SK-N-SH (cell line): Measurements from ENCODE around the gene DGKZ. TPM values are rescaled to one million over a fixed set of nuclear protein-coding genes. Genes with fewer than 3 reads are reported as not detected.

Source experiments
- CTCF ChIA-PET: fragments of 300-600, 350-600 bp; formaldehyde crosslinking; extraction: SDS; loops from one replicate; lab custom pipeline; 2021; lab: Yijun Ruan, JAX
- POLR2A ChIA-PET: fragments of 350-600 bp; sonication (Branson Sonifier 250); formaldehyde crosslinking; extraction: SDS; loops from one replicate; lab custom pipeline; 2020; ENCODE audit warnings: antibody characterized with exemption, inconsistent platforms; lab: Yijun Ruan, JAX
- DNase-seq: peaks from one replicate; pipeline ENCODE4 v3.0.0; 2012
- H2AFZ ChIP-seq: fragments of 200-600 bp; sonication (generic); 2 replicates; pipeline ENCODE4 v1.8.1; 2016; ENCODE audit warnings: antibody characterized with exemption, mild to moderate bottlenecking, low read depth
- H3F3A ChIP-seq: fragments of 200-600 bp; sonication (generic); replicated peaks from 2 replicates; pipeline ENCODE3; 2016; ENCODE audit warnings: antibody characterized with exemption, mild to moderate bottlenecking; ENCODE audit not compliant: insufficient read depth
- H3K27ac ChIP-seq, 2 experiments: fragments of 200-500 bp in 1 of 2; fragments of 200-600 bp in 1 of 2; sonication (Bioruptor generic) in 1 of 2; sonication (generic), shearing (Covaris generic) in 1 of 2; 2 replicates each; pipeline versions ENCODE4 v1.5.1 to v1.6.1; 2014 to 2016; ENCODE audit warnings: low read depth in 2 of 2, inconsistent platforms in 1 of 2, low read length in 1 of 2, mild to moderate bottlenecking in 1 of 2, mixed read lengths in 1 of 2
- H3K27me3 ChIP-seq: fragments of 200-600 bp; sonication (generic), shearing (Covaris generic); 2 replicates; pipeline ENCODE4 v1.6.1; 2016; ENCODE audit warnings: mixed run types; ENCODE audit not compliant: insufficient read depth
- H3K36me3 ChIP-seq, 2 experiments: fragments of 200-500 bp in 1 of 2; fragments of 200-600 bp in 1 of 2; sonication (Bioruptor generic) in 1 of 2; sonication (generic) in 1 of 2; replicated peaks in 1 of 2; 2 replicates each; pipeline versions ENCODE3 to v1.5.1; 2014 to 2016; ENCODE audit warnings: low read length in 1 of 2, mild to moderate bottlenecking in 1 of 2; ENCODE audit not compliant: insufficient read depth in 2 of 2, control insufficient read depth in 1 of 2
- H3K4me1 ChIP-seq, 2 experiments: fragments of 200-500 bp in 1 of 2; fragments of 200-600 bp in 1 of 2; sonication (Bioruptor generic) in 1 of 2; sonication (generic), shearing (Covaris generic) in 1 of 2; 2 replicates each; pipeline versions ENCODE4 v1.5.1 to v1.6.1; 2014 to 2016; ENCODE audit warnings: low read depth in 1 of 2, low read length in 1 of 2, mixed run types in 1 of 2; ENCODE audit not compliant: insufficient read depth in 2 of 2, control insufficient read depth in 1 of 2
- H3K4me2 ChIP-seq: fragments of 200-600 bp; sonication (generic), shearing (Covaris generic); 2 replicates; pipeline ENCODE4 v1.6.1; 2017; ENCODE audit warnings: mixed run types
- H3K4me3 ChIP-seq, 2 experiments: fragments of 200-500 bp in 1 of 2; fragments of 200-600 bp in 1 of 2; sonication (Bioruptor generic) in 1 of 2; sonication (generic), shearing (Covaris generic) in 1 of 2; 2 replicates each; pipeline versions ENCODE4 v1.5.1 to v1.8.1; 2014 to 2016; ENCODE audit warnings: low read depth in 2 of 2, inconsistent platforms in 1 of 2, low read length in 1 of 2, mild to moderate bottlenecking in 1 of 2, mixed read lengths in 1 of 2, moderate library complexity in 1 of 2
- H3K79me2 ChIP-seq: fragments of 200-600 bp; sonication (generic); 2 replicates; pipeline ENCODE4 v1.8.1; 2017; ENCODE audit warnings: mild to moderate bottlenecking; ENCODE audit not compliant: insufficient read depth
- H3K9ac ChIP-seq: fragments of 200-600 bp; sonication (generic); 2 replicates; pipeline ENCODE4 v1.6.1; 2017; ENCODE audit warnings: mixed run types
- H3K9me2 ChIP-seq: fragments of 200-600 bp; sonication (generic); 2 replicates; pipeline ENCODE4 v1.6.1; 2017; ENCODE audit warnings: mixed run types
- H3K9me3 ChIP-seq: fragments of 200-600 bp; sonication (generic); 2 replicates; pipeline ENCODE4 v1.6.1; 2017; ENCODE audit warnings: mixed run types, mild to moderate bottlenecking, moderate library complexity
- H4K20me1 ChIP-seq: fragments of 200-600 bp; sonication (generic); 2 replicates; pipeline ENCODE4 v1.6.1; 2017; ENCODE audit warnings: mild to moderate bottlenecking, mixed run types; ENCODE audit not compliant: insufficient read depth
- ELF1 ChIP-seq: IDR thresholded peaks from 2 replicates; pipeline ENCODE4 v1.4.0; 2012
- EZH2phosphoT487 ChIP-seq: fragments of 200-600 bp; sonication (generic); IDR thresholded peaks from 2 replicates; pipeline ENCODE4 v1.6.1; 2017; ENCODE audit warnings: low read depth, mixed run types, mild to moderate bottlenecking, antibody characterized with exemption, moderate library complexity, borderline replicate concordance
- FOXJ3 ChIP-seq: sonication (generic); formaldehyde crosslinking; IDR thresholded peaks from 2 replicates; pipeline ENCODE4 v1.5.1; 2020; ENCODE audit warnings: mild to moderate bottlenecking, missing genetic modification reagents
- FOXM1 ChIP-seq: IDR thresholded peaks from 2 replicates; pipeline ENCODE4 v1.4.0; 2012; ENCODE audit warnings: low read depth, mild to moderate bottlenecking
- JUND ChIP-seq: IDR thresholded peaks from 2 replicates; pipeline ENCODE4 v1.4.0; 2012
- MXI1 ChIP-seq: IDR thresholded peaks from 2 replicates; pipeline ENCODE4 v1.6.1; 2012; ENCODE audit warnings: mild to moderate bottlenecking, low read depth, low read length, improper control_type of control experiment
- NRF1 ChIP-seq: IDR thresholded peaks from 2 replicates; pipeline ENCODE4 v1.6.1; 2012; ENCODE audit warnings: low read depth, mild to moderate bottlenecking, low read length
- RAD21 ChIP-seq: IDR thresholded peaks from 2 replicates; pipeline ENCODE4 v1.6.1; 2012; ENCODE audit warnings: mild to moderate bottlenecking, low read length
- TEAD4 ChIP-seq: IDR thresholded peaks from 2 replicates; pipeline ENCODE4 v1.4.0; 2012; ENCODE audit warnings: mild to moderate bottlenecking, borderline replicate concordance; ENCODE audit not compliant: insufficient read depth
- YY1 ChIP-seq: IDR thresholded peaks from 2 replicates; pipeline ENCODE4 v1.4.0; 2012; ENCODE audit warnings: low read depth, mild to moderate bottlenecking
- WGBS: methylation state at CpG from one replicate; pipeline ENCODE4 v1.1.6; 2017; ENCODE audit warnings: low lambda C conversion rate; 5-methylcytosine and 5-hydroxymethylcytosine counted together
- polyA plus RNA-seq, 3 experiments: library from polyadenylated mRNA; depleted of rRNA; stranded (reverse); fragments of >200 nt; gene quantifications; 2 replicates each; pipeline ENCODE4 v1.2.3, GENCODE V29; 2012
- TF ChIP-seq, protein P1 (sequence below): fragments of 200-600 bp; sonication (generic); IDR thresholded peaks from 2 replicates; pipeline ENCODE4 v1.6.1; 2017; ENCODE audit warnings: antibody characterized with exemption, mild to moderate bottlenecking, moderate library complexity
- TF ChIP-seq, protein P2 (sequence below): IDR thresholded peaks from 2 replicates; pipeline ENCODE4 v1.4.0; 2012; ENCODE audit warnings: low read depth
- TF ChIP-seq, protein P3 (sequence below): IDR thresholded peaks from 2 replicates; pipeline ENCODE4 v1.4.0; 2012; ENCODE audit warnings: low read depth, borderline replicate concordance
- TF ChIP-seq, protein P4 (sequence below): IDR thresholded peaks from 2 replicates; pipeline ENCODE4 v1.4.0; 2012; ENCODE audit warnings: low read depth, borderline replicate concordance

DGKZ gene
- polyA plus RNA-seq, 1 of the 3 experiments (the other 2 are of a cell fraction): 33.2 TPM

DNA sequence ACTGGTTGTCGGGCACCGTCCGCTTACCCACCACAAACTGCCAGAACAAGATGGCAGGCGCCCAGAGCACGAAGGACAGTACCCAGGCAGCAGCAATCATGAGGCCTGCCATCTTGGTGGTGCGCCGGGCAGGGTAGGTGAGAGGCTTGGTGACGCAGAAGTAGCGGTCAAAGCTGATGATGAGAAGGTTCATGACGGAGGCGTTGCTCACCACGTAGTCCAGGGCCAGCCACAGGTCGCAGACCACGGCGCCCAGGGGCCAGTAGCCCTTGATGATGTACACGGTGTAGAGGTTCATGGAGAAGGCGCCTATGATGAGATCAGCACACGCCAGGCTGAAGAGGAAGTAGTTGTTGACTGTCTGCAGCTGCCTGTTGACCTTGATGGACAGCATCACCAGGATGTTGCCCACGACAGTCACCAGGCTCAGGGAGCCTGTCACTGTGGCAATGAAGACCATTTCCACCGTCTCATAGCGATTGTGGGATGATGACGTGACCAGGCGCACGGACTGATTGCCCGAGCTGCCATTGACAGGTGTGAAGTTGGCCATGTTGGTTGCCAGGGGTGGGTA is 38.8 kb downstream of the DGKZ start:
- H3F3A ChIP-seq: peaks cover 11% of the 10 kb centered on the region
- no peak overlapping the region for H3K4me3 ChIP-seq
- H3K9me2 ChIP-seq: no peaks in the 10 kb centered on the region
- H3K4me1 ChIP-seq: peaks cover 6 to 30% of the 10 kb centered on the region in 2 experiments; a peak in 2 of 4 replicates
- 0 out of 2 replicates have a peak, but pooled peaks cover 8% of the 10 kb centered on the region for H4K20me1 ChIP-seq
- WGBS: 98% methylated on average over 22 of the region's 25 CpGs
- no peak overlapping the region for H3K27ac ChIP-seq
- no peaks in the 10 kb centered on the region for H3K9me3 ChIP-seq
- H3K9ac ChIP-seq: no peak overlapping the region
- peaks cover 12% of the 10 kb centered on the region for H3K27me3 ChIP-seq
- no peak overlapping the region for H2AFZ ChIP-seq
- TF ChIP-seq FOXJ3 (CRISPR knock-in tag) (no peak), EZH2phosphoT487 (no peak), TEAD4 (no peak), YY1 (no peak), FOXM1 (no peak), ELF1 (no peak), MXI1 (no peak), JUND (no peak), NRF1 (no peak), RAD21 (no peak)
- TF ChIP-seq, protein P1, sequence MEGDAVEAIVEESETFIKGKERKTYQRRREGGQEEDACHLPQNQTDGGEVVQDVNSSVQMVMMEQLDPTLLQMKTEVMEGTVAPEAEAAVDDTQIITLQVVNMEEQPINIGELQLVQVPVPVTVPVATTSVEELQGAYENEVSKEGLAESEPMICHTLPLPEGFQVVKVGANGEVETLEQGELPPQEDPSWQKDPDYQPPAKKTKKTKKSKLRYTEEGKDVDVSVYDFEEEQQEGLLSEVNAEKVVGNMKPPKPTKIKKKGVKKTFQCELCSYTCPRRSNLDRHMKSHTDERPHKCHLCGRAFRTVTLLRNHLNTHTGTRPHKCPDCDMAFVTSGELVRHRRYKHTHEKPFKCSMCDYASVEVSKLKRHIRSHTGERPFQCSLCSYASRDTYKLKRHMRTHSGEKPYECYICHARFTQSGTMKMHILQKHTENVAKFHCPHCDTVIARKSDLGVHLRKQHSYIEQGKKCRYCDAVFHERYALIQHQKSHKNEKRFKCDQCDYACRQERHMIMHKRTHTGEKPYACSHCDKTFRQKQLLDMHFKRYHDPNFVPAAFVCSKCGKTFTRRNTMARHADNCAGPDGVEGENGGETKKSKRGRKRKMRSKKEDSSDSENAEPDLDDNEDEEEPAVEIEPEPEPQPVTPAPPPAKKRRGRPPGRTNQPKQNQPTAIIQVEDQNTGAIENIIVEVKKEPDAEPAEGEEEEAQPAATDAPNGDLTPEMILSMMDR: no peak
- TF ChIP-seq, protein P2, sequence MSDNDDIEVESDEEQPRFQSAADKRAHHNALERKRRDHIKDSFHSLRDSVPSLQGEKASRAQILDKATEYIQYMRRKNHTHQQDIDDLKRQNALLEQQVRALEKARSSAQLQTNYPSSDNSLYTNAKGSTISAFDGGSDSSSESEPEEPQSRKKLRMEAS: no peak
- TF ChIP-seq, protein P3, sequence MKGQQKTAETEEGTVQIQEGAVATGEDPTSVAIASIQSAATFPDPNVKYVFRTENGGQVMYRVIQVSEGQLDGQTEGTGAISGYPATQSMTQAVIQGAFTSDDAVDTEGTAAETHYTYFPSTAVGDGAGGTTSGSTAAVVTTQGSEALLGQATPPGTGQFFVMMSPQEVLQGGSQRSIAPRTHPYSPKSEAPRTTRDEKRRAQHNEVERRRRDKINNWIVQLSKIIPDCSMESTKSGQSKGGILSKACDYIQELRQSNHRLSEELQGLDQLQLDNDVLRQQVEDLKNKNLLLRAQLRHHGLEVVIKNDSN: no peak
- TF ChIP-seq, protein P4, sequence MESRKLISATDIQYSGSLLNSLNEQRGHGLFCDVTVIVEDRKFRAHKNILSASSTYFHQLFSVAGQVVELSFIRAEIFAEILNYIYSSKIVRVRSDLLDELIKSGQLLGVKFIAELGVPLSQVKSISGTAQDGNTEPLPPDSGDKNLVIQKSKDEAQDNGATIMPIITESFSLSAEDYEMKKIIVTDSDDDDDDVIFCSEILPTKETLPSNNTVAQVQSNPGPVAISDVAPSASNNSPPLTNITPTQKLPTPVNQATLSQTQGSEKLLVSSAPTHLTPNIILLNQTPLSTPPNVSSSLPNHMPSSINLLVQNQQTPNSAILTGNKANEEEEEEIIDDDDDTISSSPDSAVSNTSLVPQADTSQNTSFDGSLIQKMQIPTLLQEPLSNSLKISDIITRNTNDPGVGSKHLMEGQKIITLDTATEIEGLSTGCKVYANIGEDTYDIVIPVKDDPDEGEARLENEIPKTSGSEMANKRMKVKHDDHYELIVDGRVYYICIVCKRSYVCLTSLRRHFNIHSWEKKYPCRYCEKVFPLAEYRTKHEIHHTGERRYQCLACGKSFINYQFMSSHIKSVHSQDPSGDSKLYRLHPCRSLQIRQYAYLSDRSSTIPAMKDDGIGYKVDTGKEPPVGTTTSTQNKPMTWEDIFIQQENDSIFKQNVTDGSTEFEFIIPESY: no peak
- ChIA-PET POLR2A (no interaction called here), CTCF (interaction anchor here (5.9 to 7.6 kb wide), 2 partner anchors 146 to 155 kb away, joined by 105 to 204 read pairs; no protein-coding TSS in a partner anchor)
- no peak for DNase-seq
- H3K36me3 ChIP-seq: peaks cover 0 to 8% of the 10 kb centered on the region in 2 experiments
- H3K4me2 ChIP-seq: no peak overlapping the region
- H3K79me2 ChIP-seq: no peaks in the 10 kb centered on the region; the same call in 1 of the 2 replicates
